Measurements from ENCODE around the gene CA12.

CA12 gene

GRCh38 chr15:63306492-63307073 lies 75.1 kb downstream of the CA12 start:
- H3K79me2 ChIP-seq (ENCODE audit: insufficient read depth, low read length): no peaks in the 10 kb centered on the region
- H3K9ac ChIP-seq (ENCODE audit: low read depth, low read length): no peak overlapping the region
- H3K27ac ChIP-seq (ENCODE audit: low read length): no peak overlapping the region
- no peaks in the 10 kb centered on the region for H4K20me1 ChIP-seq (ENCODE audit: insufficient read depth, low read length)
- H3K4me3 ChIP-seq (ENCODE audit: low read depth in 1 of 2, low read length in 2 of 2): no peak overlapping the region
- ATAC-seq (ENCODE audit: insufficient read depth, low read depth) (no peak), DNase-seq (no peak)
- no peaks in the 10 kb centered on the region for H3K27me3 ChIP-seq (ENCODE audit: insufficient read depth, low read length, poor library complexity)
- H3K4me2 ChIP-seq (ENCODE audit: insufficient read depth, low read length): no peak overlapping the region
- TF ChIP-seq CTCF (IDR thresholded peaks at IDR 0.05; ENCODE audit: borderline replicate concordance, extremely low read depth, low read length, poor library complexity, severe bottlenecking) (no peak), EZH2 (IDR thresholded peaks at IDR 0.05; ENCODE audit: borderline replicate concordance, low read depth, low read length, severe bottlenecking) (no peak)
- no peaks in the 10 kb centered on the region for H3K4me1 ChIP-seq (ENCODE audit: insufficient read depth, low read length)
- peaks cover 28% of the 10 kb centered on the region for H3K36me3 ChIP-seq (ENCODE audit: insufficient read depth, low read length)
- H2AFZ ChIP-seq (ENCODE audit: low read depth, low read length): no peak overlapping the region
- no peaks in the 10 kb centered on the region for H3K9me3 ChIP-seq (ENCODE audit: insufficient read depth, low read length, severe bottlenecking)

- ATAC-seq (ENCODE audit: insufficient read depth, low read depth): no peak
- Histone ChIP-seq H3K4me3 (ENCODE audit: low read depth in 1 of 2, low read length in 2 of 2) (no peak overlapping the region), H3K4me1 (ENCODE audit: insufficient read depth, low read length) (no peaks in the 10 kb centered on the region), H3K36me3 (ENCODE audit: insufficient read depth, low read length) (peaks cover 28% of the 10 kb centered on the region), H2AFZ (ENCODE audit: low read depth, low read length) (no peak overlapping the region), H3K79me2 (ENCODE audit: insufficient read depth, low read length) (no peaks in the 10 kb centered on the region), H3K9me3 (ENCODE audit: insufficient read depth, low read length, severe bottlenecking) (no peaks in the 10 kb centered on the region), H3K4me2 (ENCODE audit: insufficient read depth, low read length) (no peak overlapping the region), H3K9ac (ENCODE audit: low read depth, low read length) (no peak overlapping the region), H3K27ac (ENCODE audit: low read length) (no peak overlapping the region), H3K27me3 (ENCODE audit: insufficient read depth, low read length, poor library complexity) (no peaks in the 10 kb centered on the region), H4K20me1 (ENCODE audit: insufficient read depth, low read length) (no peaks in the 10 kb centered on the region)
- TF ChIP-seq CTCF (IDR thresholded peaks at IDR 0.05; ENCODE audit: borderline replicate concordance, extremely low read depth, low read length, poor library complexity, severe bottlenecking): no peak
- TF ChIP-seq EZH2 (IDR thresholded peaks at IDR 0.05; ENCODE audit: borderline replicate concordance, low read depth, low read length, severe bottlenecking): no peak
- DNase-seq: no peak
Measured at GRCh38 chr15:63305260-63305659, 76.4 kb downstream of the CA12 start.

- Histone ChIP-seq H3K4me1 (ENCODE audit: insufficient read depth, low read length) (no peaks in the 10 kb centered on the region), H2AFZ (ENCODE audit: low read depth, low read length) (no peak overlapping the region), H3K4me2 (ENCODE audit: insufficient read depth, low read length) (no peak overlapping the region), H3K36me3 (ENCODE audit: insufficient read depth, low read length) (peaks cover 27% of the 10 kb centered on the region), H3K27ac (ENCODE audit: low read length) (no peak overlapping the region), H3K9ac (ENCODE audit: low read depth, low read length) (no peak overlapping the region), H3K4me3 (ENCODE audit: low read depth in 1 of 2, low read length in 2 of 2) (no peak overlapping the region), H3K79me2 (ENCODE audit: insufficient read depth, low read length) (no peaks in the 10 kb centered on the region), H3K9me3 (ENCODE audit: insufficient read depth, low read length, severe bottlenecking) (no peaks in the 10 kb centered on the region), H4K20me1 (ENCODE audit: insufficient read depth, low read length) (no peaks in the 10 kb centered on the region), H3K27me3 (ENCODE audit: insufficient read depth, low read length, poor library complexity) (no peaks in the 10 kb centered on the region)
- no peak for TF ChIP-seq EZH2 (IDR thresholded peaks at IDR 0.05; ENCODE audit: borderline replicate concordance, low read depth, low read length, severe bottlenecking)
- DNase-seq (no peak), ATAC-seq (ENCODE audit: insufficient read depth, low read depth) (no peak)
Measured at GRCh38 chr15:63301088-63301487, 80.6 kb downstream of the CA12 start.

GRCh38 chr15:63299943-63300575 lies 81.6 kb downstream of the CA12 start:
- Histone ChIP-seq H3K27me3 (ENCODE audit: insufficient read depth, low read length, poor library complexity) (no peaks in the 10 kb centered on the region), H3K4me3 (ENCODE audit: low read depth in 1 of 2, low read length in 2 of 2) (no peak overlapping the region), H3K27ac (ENCODE audit: low read length) (no peak overlapping the region), H3K9ac (ENCODE audit: low read depth, low read length) (no peak overlapping the region), H3K4me1 (ENCODE audit: insufficient read depth, low read length) (no peaks in the 10 kb centered on the region), H3K9me3 (ENCODE audit: insufficient read depth, low read length, severe bottlenecking) (no peaks in the 10 kb centered on the region), H3K4me2 (ENCODE audit: insufficient read depth, low read length) (no peak overlapping the region), H3K79me2 (ENCODE audit: insufficient read depth, low read length) (no peaks in the 10 kb centered on the region), H4K20me1 (ENCODE audit: insufficient read depth, low read length) (no peaks in the 10 kb centered on the region), H3K36me3 (ENCODE audit: insufficient read depth, low read length) (peaks cover 22% of the 10 kb centered on the region; the same call in 1 of the 2 replicates), H2AFZ (ENCODE audit: low read depth, low read length) (no peak overlapping the region)
- no peak for ATAC-seq (ENCODE audit: insufficient read depth, low read depth)
- no peak for DNase-seq
- TF ChIP-seq CTCF (IDR thresholded peaks at IDR 0.05; ENCODE audit: borderline replicate concordance, extremely low read depth, low read length, poor library complexity, severe bottlenecking): no peak
- TF ChIP-seq EZH2 (IDR thresholded peaks at IDR 0.05; ENCODE audit: borderline replicate concordance, low read depth, low read length, severe bottlenecking): no peak

All from DND-41 (cell line).